ENCODE data around the gene CDC42EP2. TPM values are rescaled to one million over a fixed set of nuclear protein-coding genes. Genes with fewer than 3 reads are reported as not detected.

The CDC42EP2 gene
- total RNA-seq, 1 experiment from 2014 or later, result 8.1 TPM

DNA sequence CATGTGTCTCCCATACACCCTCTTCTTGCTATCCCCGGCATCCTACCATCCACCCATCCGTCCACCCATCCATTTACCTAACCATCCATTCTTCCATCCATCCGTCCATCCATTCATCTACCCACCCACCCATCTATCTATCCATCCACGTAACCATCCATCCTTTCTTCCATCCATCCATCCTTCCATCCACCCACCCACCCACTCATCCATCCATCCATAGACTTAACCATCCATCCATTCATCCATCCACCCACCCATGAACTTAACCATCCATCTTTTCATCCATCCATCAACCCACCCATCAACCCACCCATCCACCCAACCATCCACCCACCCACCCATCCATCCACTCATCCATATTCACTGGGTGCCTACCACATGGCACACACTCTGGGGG is 10.6 kb upstream of the CDC42EP2 start:
- no TSS peak for BruUV-seq (replicated peaks)
- in situ Hi-C loops (cut with HindIII; ENCODE audit: low pct_unique_long_range_greater_than_20kb, low sequenced_read_pairs), result no loop called here
- TF ChIP-seq, protein P1, sequence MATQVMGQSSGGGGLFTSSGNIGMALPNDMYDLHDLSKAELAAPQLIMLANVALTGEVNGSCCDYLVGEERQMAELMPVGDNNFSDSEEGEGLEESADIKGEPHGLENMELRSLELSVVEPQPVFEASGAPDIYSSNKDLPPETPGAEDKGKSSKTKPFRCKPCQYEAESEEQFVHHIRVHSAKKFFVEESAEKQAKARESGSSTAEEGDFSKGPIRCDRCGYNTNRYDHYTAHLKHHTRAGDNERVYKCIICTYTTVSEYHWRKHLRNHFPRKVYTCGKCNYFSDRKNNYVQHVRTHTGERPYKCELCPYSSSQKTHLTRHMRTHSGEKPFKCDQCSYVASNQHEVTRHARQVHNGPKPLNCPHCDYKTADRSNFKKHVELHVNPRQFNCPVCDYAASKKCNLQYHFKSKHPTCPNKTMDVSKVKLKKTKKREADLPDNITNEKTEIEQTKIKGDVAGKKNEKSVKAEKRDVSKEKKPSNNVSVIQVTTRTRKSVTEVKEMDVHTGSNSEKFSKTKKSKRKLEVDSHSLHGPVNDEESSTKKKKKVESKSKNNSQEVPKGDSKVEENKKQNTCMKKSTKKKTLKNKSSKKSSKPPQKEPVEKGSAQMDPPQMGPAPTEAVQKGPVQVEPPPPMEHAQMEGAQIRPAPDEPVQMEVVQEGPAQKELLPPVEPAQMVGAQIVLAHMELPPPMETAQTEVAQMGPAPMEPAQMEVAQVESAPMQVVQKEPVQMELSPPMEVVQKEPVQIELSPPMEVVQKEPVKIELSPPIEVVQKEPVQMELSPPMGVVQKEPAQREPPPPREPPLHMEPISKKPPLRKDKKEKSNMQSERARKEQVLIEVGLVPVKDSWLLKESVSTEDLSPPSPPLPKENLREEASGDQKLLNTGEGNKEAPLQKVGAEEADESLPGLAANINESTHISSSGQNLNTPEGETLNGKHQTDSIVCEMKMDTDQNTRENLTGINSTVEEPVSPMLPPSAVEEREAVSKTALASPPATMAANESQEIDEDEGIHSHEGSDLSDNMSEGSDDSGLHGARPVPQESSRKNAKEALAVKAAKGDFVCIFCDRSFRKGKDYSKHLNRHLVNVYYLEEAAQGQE (IDR thresholded peaks at IDR 0.05; ENCODE audit: insufficient read depth in 1 of 2, low read depth in 2 of 2, low read length in 1 of 2), result no peak
- TF ChIP-seq TCF7L2 (IDR thresholded peaks at IDR 0.05; ENCODE audit: low read depth, low read length) (no peak), POLR2AphosphoS5 (IDR thresholded peaks at IDR 0.05; ENCODE audit: low read depth, low read length) (no peak; the same call in 1 of the 2 replicates), SIN3A (IDR thresholded peaks at IDR 0.05; ENCODE audit: borderline replicate concordance, insufficient read depth, low read depth, low read length) (no peak)
- TF ChIP-seq, protein P2, sequence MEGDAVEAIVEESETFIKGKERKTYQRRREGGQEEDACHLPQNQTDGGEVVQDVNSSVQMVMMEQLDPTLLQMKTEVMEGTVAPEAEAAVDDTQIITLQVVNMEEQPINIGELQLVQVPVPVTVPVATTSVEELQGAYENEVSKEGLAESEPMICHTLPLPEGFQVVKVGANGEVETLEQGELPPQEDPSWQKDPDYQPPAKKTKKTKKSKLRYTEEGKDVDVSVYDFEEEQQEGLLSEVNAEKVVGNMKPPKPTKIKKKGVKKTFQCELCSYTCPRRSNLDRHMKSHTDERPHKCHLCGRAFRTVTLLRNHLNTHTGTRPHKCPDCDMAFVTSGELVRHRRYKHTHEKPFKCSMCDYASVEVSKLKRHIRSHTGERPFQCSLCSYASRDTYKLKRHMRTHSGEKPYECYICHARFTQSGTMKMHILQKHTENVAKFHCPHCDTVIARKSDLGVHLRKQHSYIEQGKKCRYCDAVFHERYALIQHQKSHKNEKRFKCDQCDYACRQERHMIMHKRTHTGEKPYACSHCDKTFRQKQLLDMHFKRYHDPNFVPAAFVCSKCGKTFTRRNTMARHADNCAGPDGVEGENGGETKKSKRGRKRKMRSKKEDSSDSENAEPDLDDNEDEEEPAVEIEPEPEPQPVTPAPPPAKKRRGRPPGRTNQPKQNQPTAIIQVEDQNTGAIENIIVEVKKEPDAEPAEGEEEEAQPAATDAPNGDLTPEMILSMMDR (IDR thresholded peaks at IDR 0.05), result no peak
- Histone ChIP-seq H3K4me3 (ENCODE audit: low read depth in 2 of 2, low read length in 2 of 2) (no peak overlapping the region), H3K27me3 (ENCODE audit: control insufficient read depth, insufficient read depth, low read length) (no peaks in the 10 kb centered on the region), H3K4me1 (ENCODE audit: control insufficient read depth, insufficient read depth, low read length) (0 out of 2 replicates have a peak, but pooled peaks cover 5% of the 10 kb centered on the region), H3K36me3 (ENCODE audit: control insufficient read depth, insufficient read depth, low read length) (no peaks in the 10 kb centered on the region), H3K27ac (ENCODE audit: low read length) (no peak overlapping the region), H3K9me3 (ENCODE audit: control insufficient read depth, insufficient read depth, low read depth, low read length) (no peaks in the 10 kb centered on the region)
- POLR2A ChIA-PET, result interaction anchor here (0.6 kb wide), 1 partner anchor 1918 kb away, joined by 8 read pairs; no protein-coding TSS in a partner anchor
- CTCF ChIA-PET, result interaction anchor here (0.9 to 1.4 kb wide), 2 partner anchors 11 to 947 kb away, joined by 4 read pairs; no protein-coding TSS in a partner anchor
- ATAC-seq (no peak), DNase-seq (ENCODE audit: low read depth, low spot score) (no peak)
- intact Hi-C loops (cut with micrococcal nuclease; ENCODE audit: unreplicated experiment), result no loop called here

DNA sequence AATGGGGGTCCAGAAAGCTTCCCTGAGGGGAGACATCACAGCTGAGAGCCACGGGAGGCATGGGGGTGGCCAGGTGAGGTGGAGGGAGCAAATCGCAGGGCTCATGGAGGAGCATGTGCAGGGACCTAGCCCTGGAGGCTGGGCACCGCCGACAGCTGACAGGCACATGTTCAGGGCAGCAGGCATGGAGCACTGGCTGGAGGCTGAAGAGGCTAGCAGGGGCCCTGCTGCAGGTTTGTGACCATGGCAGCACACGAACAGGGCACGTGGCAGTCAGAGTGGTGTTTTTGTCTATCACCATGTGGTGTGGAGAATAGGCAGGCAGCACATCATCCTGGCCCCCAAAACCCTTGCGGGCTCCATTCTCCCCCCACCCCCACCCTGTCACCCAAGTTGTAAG is 10.1 kb upstream of the CDC42EP2 start:
- no TSS peak for BruUV-seq (replicated peaks)
- no peaks in the 10 kb centered on the region for H3K9me3 ChIP-seq (ENCODE audit: control insufficient read depth, insufficient read depth, low read depth, low read length)
- TF ChIP-seq POLR2AphosphoS5 (IDR thresholded peaks at IDR 0.05; ENCODE audit: low read depth, low read length), result no peak
- no peak for TF ChIP-seq TCF7L2 (IDR thresholded peaks at IDR 0.05; ENCODE audit: low read depth, low read length)
- TF ChIP-seq, protein P1 (IDR thresholded peaks at IDR 0.05; ENCODE audit: insufficient read depth in 1 of 2, low read depth in 2 of 2, low read length in 1 of 2), result no peak
- TF ChIP-seq SIN3A (IDR thresholded peaks at IDR 0.05; ENCODE audit: borderline replicate concordance, insufficient read depth, low read depth, low read length), result no peak
- TF ChIP-seq, protein P2 (IDR thresholded peaks at IDR 0.05), result no peak
- H3K36me3 ChIP-seq (ENCODE audit: control insufficient read depth, insufficient read depth, low read length), result no peaks in the 10 kb centered on the region
- in situ Hi-C loops (cut with HindIII; ENCODE audit: low pct_unique_long_range_greater_than_20kb, low sequenced_read_pairs), result no loop called here
- no peak for ATAC-seq
- H3K4me1 ChIP-seq (ENCODE audit: control insufficient read depth, insufficient read depth, low read length), result 0 out of 2 replicates have a peak, but pooled peaks cover 5% of the 10 kb centered on the region
- H3K4me3 ChIP-seq (ENCODE audit: low read depth in 2 of 2, low read length in 2 of 2), result no peak overlapping the region
- no peak for DNase-seq (ENCODE audit: low read depth, low spot score)
- ChIA-PET POLR2A (no interaction called here), CTCF (interaction anchor here (1.4 kb wide), 1 partner anchor 11 kb away, joined by 4 read pairs; no protein-coding TSS in a partner anchor)
- intact Hi-C loops (cut with micrococcal nuclease; ENCODE audit: unreplicated experiment), result no loop called here
- no peaks in the 10 kb centered on the region for H3K27me3 ChIP-seq (ENCODE audit: control insufficient read depth, insufficient read depth, low read length)
- H3K27ac ChIP-seq (ENCODE audit: low read length), result no peak overlapping the region
